Suppressor macrophage (primary cell): ENCODE results near the gene DNAJC4.
"Not testable (repeated sequence)": the region's sequence is repeated elsewhere in the genome, so short reads cannot be mapped to it uniquely, and the experiment has no call there.

Experiments used
- DNase-seq, 4 experiments: peaks; one replicate each; pipeline ENCODE4 v3.0.0-alpha.2; 2020 to 2022

The DNAJC4 gene

DNA sequence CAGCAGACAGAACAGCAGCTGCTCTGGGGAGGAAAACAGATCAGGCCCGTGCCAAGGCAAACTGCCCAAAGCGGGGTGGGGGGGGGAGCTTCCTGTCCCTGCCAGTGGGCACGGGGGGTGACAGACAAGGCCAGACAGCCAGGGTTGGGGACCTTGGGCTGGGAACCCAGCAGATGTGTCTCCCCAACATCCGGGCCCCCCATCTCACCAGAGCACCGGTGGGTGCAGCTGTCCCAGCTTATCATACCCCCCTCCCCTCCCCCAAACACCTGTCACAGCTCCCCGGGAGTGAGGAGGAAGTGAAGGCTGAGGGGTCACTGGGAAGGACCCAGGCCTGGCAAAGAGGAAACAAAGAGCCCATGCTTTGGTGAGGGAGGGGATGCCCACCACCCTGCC lies 15.1 kb downstream of the DNAJC4 start:
- DNase-seq, result peak in 2 of 4 experiments; percentile 33 to 40

DNA sequence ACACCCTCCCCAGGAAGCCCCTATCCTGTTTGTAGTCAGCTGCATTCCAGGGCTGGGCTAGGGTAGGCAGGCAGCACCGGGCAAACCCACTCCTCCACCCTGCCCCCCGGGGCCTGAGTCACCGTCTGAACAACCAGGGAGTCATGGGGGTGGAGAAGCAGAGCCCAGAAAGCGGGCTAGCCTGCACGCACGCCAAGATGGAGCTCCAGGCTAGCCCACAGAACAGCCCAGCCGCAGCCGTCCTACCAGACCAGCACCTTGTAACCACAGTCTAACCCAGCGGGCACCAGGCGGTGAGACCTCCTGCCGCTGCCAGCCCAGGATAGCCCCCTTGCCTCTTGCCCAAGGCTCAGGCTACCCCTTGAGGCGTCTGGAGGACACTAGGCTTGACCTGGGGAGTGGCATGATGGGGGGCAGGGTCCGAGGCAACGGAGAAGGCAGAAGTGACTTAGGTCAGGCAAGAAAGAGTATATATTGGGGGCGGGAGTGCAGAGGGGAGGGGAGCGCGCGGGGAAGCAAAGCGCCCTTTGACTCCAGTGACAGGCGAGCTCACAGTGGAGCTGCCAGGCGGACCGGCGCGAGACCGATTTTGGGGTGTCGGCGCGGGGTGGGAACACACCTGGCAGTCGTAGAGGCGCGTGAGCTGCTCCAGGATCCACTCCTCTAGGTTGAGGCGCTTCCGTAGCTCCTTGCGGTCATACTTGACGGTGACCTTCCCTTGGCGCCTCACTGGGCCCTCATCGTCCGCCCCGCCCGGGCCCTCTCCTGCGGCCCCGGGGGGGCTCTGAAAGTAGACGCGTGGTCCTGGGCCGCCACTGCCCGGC lies 15.7 kb downstream of the DNAJC4 start:
- DNase-seq, result peak; percentile 78 to 87 (median 85)

DNA sequence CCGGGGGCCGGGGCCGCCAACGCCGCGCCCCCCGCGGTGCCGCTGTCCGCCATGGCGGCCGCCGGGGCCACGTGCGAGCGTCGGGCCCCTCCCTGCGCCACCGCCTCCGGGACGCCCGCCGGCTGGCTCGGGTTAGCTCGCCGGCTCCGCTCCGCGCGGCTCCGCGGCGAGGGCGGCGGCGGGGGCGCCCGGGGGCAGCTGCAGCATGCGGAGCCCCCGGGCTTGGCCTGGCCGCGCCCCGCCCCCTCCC lies 16.2 kb downstream of the DNAJC4 start:
- DNase-seq, result not testable (repeated sequence)

DNA sequence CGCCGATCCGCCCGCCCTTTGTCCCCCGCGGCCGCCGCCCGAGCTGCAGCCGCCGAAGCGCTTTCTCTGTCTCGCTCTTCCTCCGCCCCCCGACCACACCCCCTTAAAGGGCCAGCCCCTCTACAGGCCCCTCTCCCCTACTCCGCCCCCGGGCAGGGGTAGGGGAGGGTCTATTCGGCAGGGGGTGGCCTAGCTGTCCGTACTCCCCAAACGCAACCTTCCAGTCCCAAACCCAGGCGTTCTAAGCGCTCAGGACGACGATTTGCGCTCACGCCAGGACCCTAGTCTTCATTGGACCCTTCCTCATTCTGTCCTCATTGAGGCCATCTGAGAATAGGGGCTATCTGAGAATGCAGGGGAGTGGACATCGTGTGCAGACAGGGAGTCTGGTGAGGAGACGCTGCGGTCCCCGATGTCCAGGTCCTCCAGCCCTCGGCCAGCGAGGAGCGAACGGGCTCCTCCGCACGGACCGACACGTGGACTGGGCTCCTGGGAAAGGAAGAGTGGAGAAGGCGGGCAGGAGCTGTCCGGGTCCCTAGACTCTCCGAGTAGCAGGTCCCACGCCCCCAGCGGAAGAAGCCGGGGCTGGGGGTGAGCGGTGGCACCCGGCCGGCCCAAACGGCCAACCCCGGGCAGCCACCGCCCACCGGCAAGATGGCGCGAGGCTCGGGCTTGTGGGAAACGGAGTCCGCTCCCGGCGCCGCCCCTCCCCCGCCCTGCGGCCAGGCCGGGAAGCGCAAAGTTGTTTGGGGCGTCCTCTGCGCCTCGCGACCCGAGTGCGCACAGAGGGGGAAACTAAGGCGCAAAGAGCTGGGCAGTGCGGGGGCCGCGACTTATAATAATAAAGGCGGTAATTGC lies 16.8 kb downstream of the DNAJC4 start, which contains the start of gene PPP1R14B:
TSS of gene PPP1R14B (minus strand) at position 73 of the 858 bp plus-strand sequence. CDS start 270 bp downstream, outside the sequence.
- peak; percentile 90 to 96 (median 94) for DNase-seq

DNA sequence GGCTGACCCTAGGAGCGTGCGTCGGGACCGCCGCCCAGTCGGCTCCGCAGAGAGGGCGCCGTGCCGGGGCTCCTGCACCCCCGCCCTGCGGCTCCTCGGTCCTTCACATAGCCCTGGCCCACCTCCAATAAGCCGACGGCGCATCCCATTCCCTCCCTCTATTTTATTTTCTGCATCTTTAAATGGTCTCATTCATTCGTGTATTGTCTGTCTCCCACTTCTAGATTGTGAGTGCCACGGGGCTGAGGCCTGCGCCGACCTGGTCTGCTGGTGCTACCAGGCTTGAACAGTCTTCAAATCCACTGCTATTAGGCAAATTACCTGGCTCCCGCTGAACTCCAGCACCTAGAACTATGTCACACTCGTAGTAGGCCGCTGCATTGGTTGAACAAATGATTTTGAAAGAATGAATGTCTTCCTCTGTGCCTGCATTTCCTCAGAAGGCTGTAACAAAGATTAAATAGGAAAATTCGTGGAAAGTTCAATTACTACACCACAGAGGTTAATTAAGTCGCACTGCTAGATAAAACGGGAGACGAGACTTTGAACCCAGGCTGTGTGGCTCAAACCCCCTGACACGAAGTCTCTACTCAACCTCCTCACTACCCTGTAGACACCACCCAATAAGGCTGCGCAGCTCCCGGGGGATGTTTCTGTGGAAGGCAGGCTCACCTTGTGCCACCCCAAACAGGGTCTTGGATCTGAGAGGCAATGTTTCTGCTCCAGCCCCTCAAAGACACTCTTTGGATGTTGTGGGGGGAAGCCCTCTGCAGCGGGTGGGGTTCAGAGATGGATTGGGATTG lies 17.6 kb downstream of the DNAJC4 start:
- DNase-seq, result peak in 1 of 4 experiments; percentile 0

DNA sequence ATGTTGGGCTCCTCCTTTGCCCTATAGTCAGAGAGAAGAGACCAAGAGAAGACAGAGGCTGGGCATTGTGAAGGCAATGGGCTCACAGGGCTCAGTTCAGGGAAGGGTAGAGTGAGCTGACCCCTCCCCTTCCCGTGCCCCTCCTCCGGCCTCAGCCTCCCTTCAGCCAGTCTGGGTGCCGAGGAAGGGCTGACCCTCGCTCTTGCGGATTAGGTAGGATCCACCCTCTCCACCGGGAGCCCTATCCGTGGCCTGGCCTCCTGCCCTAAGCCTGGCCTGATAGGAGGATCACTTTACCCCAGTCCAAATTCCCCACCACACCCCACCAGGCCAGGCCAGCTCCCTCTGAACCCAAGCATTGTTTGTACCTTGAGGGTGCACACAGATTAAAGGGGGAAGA lies 18.2 kb downstream of the DNAJC4 start:
- no peak for DNase-seq

DNA sequence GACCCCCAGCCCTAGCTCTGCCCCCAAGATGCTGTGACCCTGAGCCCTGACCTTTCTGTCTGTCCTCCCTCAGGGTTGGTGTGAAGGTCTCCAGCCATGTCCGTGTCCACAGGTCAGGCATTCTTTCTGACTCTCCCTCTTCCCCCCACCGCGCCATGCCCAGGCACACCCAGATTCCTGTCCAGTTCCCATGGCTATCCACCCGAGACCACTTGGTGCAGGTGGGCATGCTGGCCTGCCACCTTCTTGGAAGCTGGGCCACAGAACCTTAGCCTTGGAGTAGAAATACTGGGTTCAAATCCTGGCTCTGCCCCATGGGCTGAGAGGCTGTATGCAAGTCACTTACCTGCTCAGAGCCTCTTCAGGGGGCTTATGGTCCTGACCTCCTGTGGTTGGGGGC lies 18.7 kb downstream of the DNAJC4 start:
- no peak for DNase-seq

DNA sequence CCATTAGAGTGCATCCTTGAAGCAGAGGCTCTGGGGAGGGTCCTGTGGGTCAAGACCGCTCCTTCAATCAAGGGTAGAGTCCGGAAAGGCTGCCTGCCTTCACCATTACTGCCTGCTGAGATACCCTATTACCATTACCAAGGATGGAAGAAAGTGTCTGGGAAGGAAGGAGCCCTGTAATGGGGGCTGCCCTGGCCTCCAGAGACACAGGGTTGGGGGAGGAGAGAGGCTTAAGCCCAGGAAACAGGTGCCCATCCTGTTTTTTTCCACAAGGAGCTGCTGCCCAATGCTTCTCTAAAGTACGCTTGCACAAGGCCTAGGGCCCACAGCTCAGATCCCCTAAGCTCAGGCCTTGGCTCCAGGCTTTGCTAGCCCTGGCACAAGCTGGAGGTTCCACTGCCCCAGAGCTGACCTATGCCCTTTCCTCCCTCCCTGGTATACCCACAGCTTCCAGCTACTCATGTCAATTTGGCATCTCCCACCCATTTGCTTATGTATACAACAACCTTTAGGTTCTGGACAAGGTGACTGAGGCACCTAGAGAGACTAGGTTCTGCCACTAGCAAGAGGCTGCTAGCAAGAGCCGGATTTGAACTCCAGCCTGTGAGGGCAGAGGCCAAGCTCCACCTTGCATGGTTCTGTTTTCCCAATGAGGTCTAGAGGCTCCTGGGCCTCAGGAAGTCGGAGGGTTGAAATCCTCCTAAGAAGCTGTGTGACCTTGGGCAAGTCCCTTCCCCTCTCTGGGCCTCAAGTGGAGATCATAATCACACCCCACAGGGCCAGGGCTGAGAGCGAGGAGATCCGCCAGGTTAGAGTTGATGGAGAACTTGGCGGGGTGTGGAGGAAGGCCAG lies 19.4 kb downstream of the DNAJC4 start:
- no peak for DNase-seq

DNA sequence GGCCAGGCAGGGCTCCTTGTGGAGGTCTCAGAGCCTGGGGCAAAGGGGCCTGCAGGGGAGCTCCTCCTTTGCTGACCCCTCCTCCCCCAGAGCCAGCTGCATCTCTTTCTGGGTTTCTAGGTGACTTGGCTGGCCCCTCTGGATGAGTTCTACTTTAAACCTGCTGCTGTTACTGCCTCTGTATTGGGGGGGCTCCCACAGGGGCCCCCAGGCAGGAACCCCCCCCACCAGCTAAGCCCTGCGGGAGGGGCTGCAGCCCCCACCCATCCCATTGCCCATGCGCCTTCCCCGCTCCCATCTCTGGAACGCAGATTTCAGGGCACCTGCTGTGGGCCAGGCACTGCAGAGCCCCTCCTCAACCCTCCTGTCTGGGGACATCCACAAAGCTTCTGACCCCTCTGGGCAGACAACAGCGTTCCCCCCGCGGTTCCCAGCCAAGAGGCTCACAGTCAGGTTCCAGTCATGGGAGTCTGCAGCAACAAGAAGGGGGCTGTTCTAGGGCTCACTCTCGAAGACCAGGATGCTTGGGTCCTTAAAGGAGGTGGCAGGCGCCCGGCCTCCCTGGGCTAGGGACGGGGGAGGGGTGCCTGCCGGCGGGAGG lies 20.2 kb downstream of the DNAJC4 start:
- no peak for DNase-seq

DNA sequence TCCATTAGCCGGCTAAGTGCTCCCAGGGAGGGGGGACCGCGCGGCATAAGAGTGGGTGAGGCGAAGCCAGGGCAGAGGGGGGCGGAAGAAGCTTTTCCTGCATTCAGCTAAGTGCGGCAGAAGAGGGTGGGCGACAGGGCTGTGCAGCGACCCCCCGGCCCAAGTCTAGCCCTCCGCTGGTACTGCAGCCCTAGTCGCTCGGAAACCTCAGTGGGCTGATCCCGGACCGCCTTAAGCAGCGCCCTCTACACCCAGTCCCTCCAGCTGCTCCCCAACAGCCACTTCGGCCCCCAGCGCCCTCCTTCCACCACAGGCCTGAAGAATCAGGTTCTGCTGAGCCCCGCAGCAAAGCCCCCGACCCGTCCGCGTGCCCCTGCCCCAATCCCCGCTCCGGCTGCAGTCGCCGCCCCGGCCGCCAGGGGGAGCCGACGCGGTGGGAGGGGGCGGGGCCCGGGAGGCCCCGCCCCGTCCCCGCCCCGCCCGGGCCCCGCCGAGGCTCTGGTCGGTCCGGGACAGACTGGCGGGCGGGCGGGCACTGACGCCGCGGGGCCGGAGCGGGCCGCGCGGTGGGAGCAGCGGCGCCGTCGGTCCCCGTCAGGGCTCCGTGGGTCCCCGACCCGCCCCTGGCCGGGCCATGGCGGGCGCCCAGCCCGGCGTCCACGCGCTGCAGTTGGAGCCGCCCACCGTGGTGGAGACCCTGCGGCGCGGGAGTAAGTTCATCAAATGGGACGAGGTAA lies 20.8 kb downstream of the DNAJC4 start, which contains the start of gene PLCB3:
TSS of gene PLCB3 (plus strand) at position 515 of the 737 bp plus-strand sequence. CDS start at position 635, 120 bp downstream.
- peak; percentile 71 to 91 (median 88) for DNase-seq

DNA sequence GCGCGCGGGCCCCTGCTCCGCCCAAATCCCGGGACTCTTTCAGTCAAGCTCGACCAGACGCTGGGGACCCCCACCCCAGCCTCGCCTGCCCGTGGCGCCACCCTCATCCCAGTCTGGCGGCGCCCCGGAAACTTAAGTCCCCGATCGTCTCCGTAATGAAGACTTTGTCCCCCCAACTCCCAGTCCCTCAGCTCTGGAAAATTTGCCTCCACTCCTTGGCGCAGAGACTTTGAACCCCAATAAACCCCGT lies 21.3 kb downstream of the DNAJC4 start:
- DNase-seq, result no peak

DNA sequence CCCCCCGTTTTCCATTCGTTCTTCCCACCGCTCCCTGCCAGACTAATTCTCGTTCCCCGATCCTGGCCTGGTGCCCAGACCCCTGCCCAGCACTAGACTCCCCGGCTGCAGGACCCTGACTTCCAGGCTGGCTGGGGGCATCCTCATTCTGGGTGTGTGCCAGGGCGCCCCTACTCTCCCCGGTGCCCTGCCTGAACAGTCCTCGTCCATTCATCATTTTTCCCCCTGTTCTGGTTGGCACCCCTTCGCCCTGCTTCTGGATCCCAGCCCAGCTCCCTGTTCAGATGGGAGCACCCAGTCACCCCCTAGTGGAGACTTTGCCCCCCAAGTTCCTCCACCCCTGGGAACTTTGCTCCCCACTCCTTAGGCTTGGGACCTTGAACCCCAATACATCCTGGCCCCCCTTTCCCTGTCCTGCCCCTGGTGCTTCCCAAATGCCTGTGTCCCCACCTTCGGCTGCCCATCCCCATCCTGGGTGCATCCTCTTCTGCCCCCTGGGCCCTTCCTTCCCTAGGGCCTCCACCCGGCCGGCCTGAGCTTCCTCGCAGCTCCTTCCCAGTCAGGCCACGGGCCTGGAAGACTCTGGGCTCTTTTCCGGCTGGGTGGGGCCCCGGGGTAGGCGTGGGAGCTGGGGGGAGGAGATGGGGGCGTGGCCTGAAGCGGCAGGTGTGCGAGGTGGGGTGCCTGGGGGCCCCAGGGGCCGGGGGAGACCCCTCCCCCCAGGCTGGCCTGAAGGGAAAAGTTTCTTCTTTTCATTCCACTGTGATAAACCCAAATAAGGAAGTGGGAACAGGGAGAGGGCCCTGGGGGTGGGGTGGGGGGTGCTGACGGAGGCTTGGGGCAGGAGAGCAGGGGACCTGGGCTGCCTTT lies 21.9 kb downstream of the DNAJC4 start:
- peak; percentile 60 to 85 (median 68) for DNase-seq

DNA sequence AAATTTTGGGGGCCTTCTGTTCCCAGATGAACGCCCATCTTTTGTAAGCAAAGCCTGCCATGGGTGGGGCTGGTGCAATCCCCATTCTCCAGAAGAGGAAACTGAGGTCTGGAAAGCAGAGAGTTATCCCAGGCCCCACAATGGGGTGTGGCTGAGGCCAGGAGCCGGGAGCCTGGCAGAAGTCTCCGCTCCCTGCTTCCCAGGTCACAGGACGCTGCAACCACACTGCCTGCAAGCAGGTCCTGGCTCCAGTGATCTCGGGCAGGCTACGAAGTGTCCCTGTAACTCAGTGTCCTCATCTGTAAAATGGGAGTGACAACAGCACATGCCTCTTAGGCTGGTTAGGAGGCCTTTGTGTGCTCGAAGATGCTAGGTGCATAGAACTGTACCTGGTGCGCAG lies 22.7 kb downstream of the DNAJC4 start:
- DNase-seq, result no peak

DNA sequence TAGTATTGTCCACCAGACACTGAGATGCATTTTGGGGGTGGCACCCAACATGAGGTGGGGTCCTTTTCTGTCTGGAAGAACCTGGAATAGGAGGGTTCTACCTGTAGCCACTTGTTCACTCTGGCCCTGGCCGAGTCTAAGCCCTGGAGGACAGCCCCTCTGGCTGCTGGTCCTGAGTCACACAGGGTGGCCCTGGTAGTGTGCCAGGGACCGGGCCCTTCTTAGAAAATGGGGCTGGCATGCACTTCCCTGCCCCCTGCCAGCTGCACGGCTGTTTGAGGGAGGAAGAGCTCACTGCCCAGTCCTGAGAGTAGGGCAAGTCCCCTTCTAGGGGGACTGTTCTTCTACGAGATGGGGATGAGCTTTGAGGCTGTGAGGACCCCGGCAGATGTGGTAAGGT lies 23.1 kb downstream of the DNAJC4 start:
- no peak for DNase-seq

DNA sequence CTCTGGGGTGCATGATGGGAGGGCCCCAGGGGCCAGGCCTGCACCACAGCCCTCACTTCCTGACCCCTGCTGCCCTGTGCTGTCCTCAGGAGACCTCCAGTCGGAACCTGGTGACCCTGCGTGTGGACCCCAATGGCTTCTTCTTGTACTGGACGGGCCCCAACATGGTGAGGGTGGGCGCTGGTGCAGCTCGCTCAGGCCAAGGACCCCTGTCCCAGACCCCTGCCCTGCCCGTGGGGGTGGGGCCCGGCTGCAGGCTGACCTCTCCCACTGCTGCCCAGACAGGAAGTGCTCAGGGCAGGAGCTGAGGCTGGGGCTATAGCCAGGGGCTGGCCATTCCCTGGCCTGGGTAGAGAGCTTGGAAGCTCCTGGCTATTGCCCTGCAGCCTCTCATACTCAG lies 24.0 kb downstream of the DNAJC4 start:
- no peak for DNase-seq

DNA sequence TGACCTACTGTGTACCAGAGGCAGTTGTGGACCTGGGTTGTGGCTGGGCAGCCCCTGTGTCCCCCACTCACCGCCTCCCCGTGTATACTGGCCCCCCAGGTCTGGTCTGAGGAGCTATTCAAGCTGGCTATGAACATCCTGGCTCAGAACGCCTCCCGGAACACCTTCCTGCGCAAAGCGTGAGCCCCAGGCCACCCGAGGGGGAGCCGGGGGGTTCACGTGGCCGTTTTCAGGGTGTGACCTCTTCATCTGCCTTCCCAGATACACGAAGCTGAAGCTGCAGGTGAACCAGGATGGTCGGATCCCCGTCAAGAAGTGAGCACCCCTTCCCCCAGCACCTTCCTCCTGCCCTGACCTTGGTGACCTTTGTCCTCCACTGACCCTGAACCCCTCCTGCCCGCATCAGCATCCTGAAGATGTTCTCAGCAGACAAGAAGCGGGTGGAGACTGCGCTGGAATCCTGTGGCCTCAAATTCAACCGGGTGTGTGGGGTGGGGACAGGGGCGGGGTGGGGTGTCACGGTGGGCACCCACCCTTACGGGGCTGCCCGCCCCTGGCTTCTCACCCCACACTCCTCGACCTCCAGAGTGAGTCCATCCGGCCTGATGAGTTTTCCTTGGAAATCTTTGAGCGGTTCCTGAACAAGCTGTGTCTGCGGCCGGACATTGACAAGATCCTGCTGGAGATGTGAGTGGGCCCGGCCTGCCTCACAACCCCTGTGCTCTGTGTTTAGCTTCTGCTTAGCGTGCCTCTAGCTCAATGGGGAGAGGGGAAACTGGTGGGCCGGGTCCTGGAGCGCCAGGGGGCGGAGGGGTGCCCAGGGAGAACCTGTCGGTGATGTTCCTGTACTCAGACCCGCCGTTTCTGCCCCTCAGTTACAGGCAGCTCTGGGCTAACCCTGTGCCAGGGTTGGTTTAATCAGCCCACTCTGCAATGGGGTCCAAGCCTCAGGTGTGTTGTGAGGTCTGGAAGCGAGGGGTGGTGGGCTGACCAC lies 25.1 kb downstream of the DNAJC4 start:
- no peak for DNase-seq

DNA sequence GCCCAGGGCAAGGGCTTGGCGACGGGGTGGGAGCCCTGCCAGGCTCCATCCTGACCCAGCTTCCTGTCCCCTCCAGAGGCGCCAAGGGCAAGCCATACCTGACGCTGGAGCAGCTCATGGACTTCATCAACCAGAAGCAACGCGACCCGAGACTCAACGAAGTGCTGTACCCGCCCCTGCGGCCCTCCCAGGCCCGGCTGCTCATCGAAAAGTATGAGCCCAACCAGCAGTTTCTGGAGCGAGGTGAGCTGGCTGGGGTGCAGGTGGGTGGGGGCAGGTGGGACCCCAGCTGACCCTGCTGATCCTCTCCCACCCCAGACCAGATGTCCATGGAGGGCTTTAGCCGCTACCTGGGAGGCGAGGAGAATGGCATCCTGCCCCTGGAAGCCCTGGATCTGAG lies 26.0 kb downstream of the DNAJC4 start:
- DNase-seq, result no peak

DNA sequence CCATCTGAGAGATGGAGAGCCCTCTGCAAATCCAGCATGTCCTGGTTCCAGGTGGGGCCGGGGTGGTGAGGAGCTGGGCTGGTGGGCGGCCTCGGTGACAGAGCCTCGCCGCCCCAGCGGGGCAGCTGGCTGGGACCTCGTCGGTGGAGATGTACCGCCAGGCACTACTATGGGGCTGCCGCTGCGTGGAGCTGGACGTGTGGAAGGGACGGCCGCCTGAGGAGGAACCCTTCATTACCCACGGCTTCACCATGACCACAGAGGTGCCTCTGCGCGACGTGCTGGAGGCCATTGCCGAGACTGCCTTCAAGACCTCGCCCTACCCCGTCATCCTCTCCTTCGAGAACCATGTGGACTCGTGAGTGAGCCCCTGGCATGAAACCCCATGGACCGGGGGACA lies 28.0 kb downstream of the DNAJC4 start:
- DNase-seq, result no peak
